Measurements from ENCODE around the gene ZGRF1.
"Not testable (repeated sequence)": the region's sequence is repeated elsewhere in the genome, so short reads cannot be mapped to it uniquely, and the experiment has no call there.

ZGRF1 gene

GRCh38 chr4:112637552-112637866 is 800 bp upstream of the ZGRF1 start:
- Histone ChIP-seq H3K9me3 (ENCODE audit: control insufficient read depth, low read depth, low read length) (no peaks in the 10 kb centered on the region), H3K9ac (ENCODE audit: low read length) (peak overlapping the region; percentile 81), H3K36me3 (ENCODE audit: control insufficient read depth, low read depth, low read length) (peaks cover 4% of the 10 kb centered on the region), H3K4me3 (ENCODE audit: low read length) (peak overlapping the region; percentile 91), H3K4me1 (ENCODE audit: control insufficient read depth, low read depth, low read length) (peaks cover 21% of the 10 kb centered on the region), H3K27ac (ENCODE audit: low read length) (peak overlapping the region; percentile 86), H3K27me3 (ENCODE audit: control insufficient read depth, insufficient read depth, low read length) (no peaks in the 10 kb centered on the region)

- Histone ChIP-seq H3K36me3 (ENCODE audit: control insufficient read depth, low read depth, low read length) (peaks cover 24% of the 10 kb centered on the region), H3K4me1 (ENCODE audit: control insufficient read depth, low read depth, low read length) (peaks cover 15% of the 10 kb centered on the region), H3K27me3 (ENCODE audit: control insufficient read depth, insufficient read depth, low read length) (no peaks in the 10 kb centered on the region), H3K27ac (ENCODE audit: low read length) (no peak overlapping the region), H3K9me3 (ENCODE audit: control insufficient read depth, low read depth, low read length) (no peaks in the 10 kb centered on the region), H3K9ac (ENCODE audit: low read length) (no peak overlapping the region), H3K4me3 (ENCODE audit: low read length) (no peak overlapping the region)
Measured at GRCh38 chr4:112633477-112634235, 3.1 kb downstream of the ZGRF1 start.

GRCh38 chr4:112626228-112626627 is 10.5 kb downstream of the ZGRF1 start:
- no peak overlapping the region for H3K4me3 ChIP-seq (ENCODE audit: low read length)

GRCh38 chr4:112616984-112617383 is 19.7 kb downstream of the ZGRF1 start:
- Histone ChIP-seq H3K36me3 (ENCODE audit: control insufficient read depth, low read depth, low read length) (peaks cover 36% of the 10 kb centered on the region), H3K9me3 (ENCODE audit: control insufficient read depth, low read depth, low read length) (no peaks in the 10 kb centered on the region), H3K27ac (ENCODE audit: low read length) (no peak overlapping the region), H3K4me1 (ENCODE audit: control insufficient read depth, low read depth, low read length) (no peaks in the 10 kb centered on the region), H3K27me3 (ENCODE audit: control insufficient read depth, insufficient read depth, low read length) (no peaks in the 10 kb centered on the region), H3K4me3 (ENCODE audit: low read length) (no peak overlapping the region), H3K9ac (ENCODE audit: low read length) (no peak overlapping the region)

More at GRCh38 chr4:112626228-112626627, 10.5 kb downstream of the ZGRF1 start:
- H3K4me1 ChIP-seq (ENCODE audit: control insufficient read depth, low read depth, low read length), result no peaks in the 10 kb centered on the region
- H3K36me3 ChIP-seq (ENCODE audit: control insufficient read depth, low read depth, low read length), result peaks cover 44% of the 10 kb centered on the region
- H3K9me3 ChIP-seq (ENCODE audit: control insufficient read depth, low read depth, low read length), result no peaks in the 10 kb centered on the region
- no peak overlapping the region for H3K9ac ChIP-seq (ENCODE audit: low read length)
- H3K27ac ChIP-seq (ENCODE audit: low read length), result no peak overlapping the region
- H3K27me3 ChIP-seq (ENCODE audit: control insufficient read depth, insufficient read depth, low read length), result no peaks in the 10 kb centered on the region

GRCh38 chr4:112612814-112613213 is 23.9 kb downstream of the ZGRF1 start:
- H3K9ac ChIP-seq (ENCODE audit: low read length); H3K27ac ChIP-seq (ENCODE audit: low read length); H3K4me1 ChIP-seq (ENCODE audit: control insufficient read depth, low read depth, low read length); H3K4me3 ChIP-seq (ENCODE audit: low read length); H3K9me3 ChIP-seq (ENCODE audit: control insufficient read depth, low read depth, low read length); H3K27me3 ChIP-seq (ENCODE audit: control insufficient read depth, insufficient read depth, low read length): not testable (repeated sequence)
- peaks cover 34% of the 10 kb centered on the region for H3K36me3 ChIP-seq (ENCODE audit: control insufficient read depth, low read depth, low read length)

- no peaks in the 10 kb centered on the region for H3K9me3 ChIP-seq (ENCODE audit: control insufficient read depth, low read depth, low read length)
- no peak overlapping the region for H3K9ac ChIP-seq (ENCODE audit: low read length)
- no peaks in the 10 kb centered on the region for H3K27me3 ChIP-seq (ENCODE audit: control insufficient read depth, insufficient read depth, low read length)
- no peak overlapping the region for H3K4me3 ChIP-seq (ENCODE audit: low read length)
- H3K36me3 ChIP-seq (ENCODE audit: control insufficient read depth, low read depth, low read length), result peaks cover 44% of the 10 kb centered on the region
- H3K27ac ChIP-seq (ENCODE audit: low read length), result no peak overlapping the region
- H3K4me1 ChIP-seq (ENCODE audit: control insufficient read depth, low read depth, low read length), result no peaks in the 10 kb centered on the region
Measured at GRCh38 chr4:112604589-112604988, 32.1 kb downstream of the ZGRF1 start.

GRCh38 chr4:112594993-112595392 is 41.7 kb downstream of the ZGRF1 start:
- Histone ChIP-seq H3K4me3 (ENCODE audit: low read length) (no peak overlapping the region), H3K9ac (ENCODE audit: low read length) (no peak overlapping the region), H3K27ac (ENCODE audit: low read length) (no peak overlapping the region), H3K27me3 (ENCODE audit: control insufficient read depth, insufficient read depth, low read length) (no peaks in the 10 kb centered on the region), H3K4me1 (ENCODE audit: control insufficient read depth, low read depth, low read length) (peaks cover 4% of the 10 kb centered on the region), H3K36me3 (ENCODE audit: control insufficient read depth, low read depth, low read length) (peaks cover 5% of the 10 kb centered on the region), H3K9me3 (ENCODE audit: control insufficient read depth, low read depth, low read length) (no peaks in the 10 kb centered on the region)

- Histone ChIP-seq H3K9me3 (ENCODE audit: control insufficient read depth, low read depth, low read length) (no peaks in the 10 kb centered on the region), H3K4me1 (ENCODE audit: control insufficient read depth, low read depth, low read length) (peaks cover 4% of the 10 kb centered on the region), H3K36me3 (ENCODE audit: control insufficient read depth, low read depth, low read length) (peaks cover 9% of the 10 kb centered on the region), H3K4me3 (ENCODE audit: low read length) (no peak overlapping the region), H3K27me3 (ENCODE audit: control insufficient read depth, insufficient read depth, low read length) (no peaks in the 10 kb centered on the region), H3K9ac (ENCODE audit: low read length) (no peak overlapping the region), H3K27ac (ENCODE audit: low read length) (no peak overlapping the region)
Measured at GRCh38 chr4:112593438-112594133, 43.1 kb downstream of the ZGRF1 start.

GRCh38 chr4:112592717-112593116 is 44.0 kb downstream of the ZGRF1 start:
- no peaks in the 10 kb centered on the region for H3K27me3 ChIP-seq (ENCODE audit: control insufficient read depth, insufficient read depth, low read length)
- peaks cover 4% of the 10 kb centered on the region for H3K4me1 ChIP-seq (ENCODE audit: control insufficient read depth, low read depth, low read length)
- H3K4me3 ChIP-seq (ENCODE audit: low read length), result no peak overlapping the region
- no peak overlapping the region for H3K27ac ChIP-seq (ENCODE audit: low read length)
- H3K9ac ChIP-seq (ENCODE audit: low read length), result no peak overlapping the region
- H3K9me3 ChIP-seq (ENCODE audit: control insufficient read depth, low read depth, low read length), result no peaks in the 10 kb centered on the region
- peaks cover 9% of the 10 kb centered on the region for H3K36me3 ChIP-seq (ENCODE audit: control insufficient read depth, low read depth, low read length)

GRCh38 chr4:112591593-112591992 is 45.1 kb downstream of the ZGRF1 start:
- Histone ChIP-seq H3K36me3 (ENCODE audit: control insufficient read depth, low read depth, low read length) (peaks cover 12% of the 10 kb centered on the region), H3K27me3 (ENCODE audit: control insufficient read depth, insufficient read depth, low read length) (no peaks in the 10 kb centered on the region), H3K9me3 (ENCODE audit: control insufficient read depth, low read depth, low read length) (no peaks in the 10 kb centered on the region), H3K9ac (ENCODE audit: low read length) (no peak overlapping the region), H3K27ac (ENCODE audit: low read length) (no peak overlapping the region), H3K4me1 (ENCODE audit: control insufficient read depth, low read depth, low read length) (peaks cover 4% of the 10 kb centered on the region), H3K4me3 (ENCODE audit: low read length) (no peak overlapping the region)

GRCh38 chr4:112589206-112589605 is 47.5 kb downstream of the ZGRF1 start:
- Histone ChIP-seq H3K36me3 (ENCODE audit: control insufficient read depth, low read depth, low read length) (peaks cover 14% of the 10 kb centered on the region), H3K27me3 (ENCODE audit: control insufficient read depth, insufficient read depth, low read length) (no peaks in the 10 kb centered on the region), H3K27ac (ENCODE audit: low read length) (no peak overlapping the region), H3K9me3 (ENCODE audit: control insufficient read depth, low read depth, low read length) (no peaks in the 10 kb centered on the region), H3K4me1 (ENCODE audit: control insufficient read depth, low read depth, low read length) (no peaks in the 10 kb centered on the region), H3K9ac (ENCODE audit: low read length) (no peak overlapping the region), H3K4me3 (ENCODE audit: low read length) (no peak overlapping the region)

Data from iPS-18a (cell line).